ENCODE data around the gene BIK.

DNA sequence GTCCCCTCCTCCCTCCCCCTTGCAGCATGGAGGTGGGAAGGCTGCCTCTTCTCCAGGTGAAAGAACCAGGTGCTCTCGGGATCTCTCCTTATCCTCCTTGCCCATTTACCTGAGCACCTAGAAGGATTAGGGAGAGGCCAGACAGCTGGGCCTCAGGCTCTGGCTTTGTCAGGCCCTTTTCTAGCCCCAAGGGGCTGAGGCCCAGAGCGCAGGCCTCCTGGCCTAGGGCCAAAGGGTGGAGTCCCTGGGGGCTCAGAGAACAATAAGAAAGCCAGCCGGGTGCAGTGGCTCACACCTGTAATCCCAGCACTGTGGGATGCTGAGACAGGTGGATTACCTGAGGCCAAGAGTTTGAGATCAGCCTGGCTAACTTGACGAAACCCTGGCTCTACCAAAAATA lies 16.0 kb upstream of the BIK start:
- no peak for TF ChIP-seq POLR2A (IDR thresholded peaks at IDR 0.05)
- TF ChIP-seq, protein P1, sequence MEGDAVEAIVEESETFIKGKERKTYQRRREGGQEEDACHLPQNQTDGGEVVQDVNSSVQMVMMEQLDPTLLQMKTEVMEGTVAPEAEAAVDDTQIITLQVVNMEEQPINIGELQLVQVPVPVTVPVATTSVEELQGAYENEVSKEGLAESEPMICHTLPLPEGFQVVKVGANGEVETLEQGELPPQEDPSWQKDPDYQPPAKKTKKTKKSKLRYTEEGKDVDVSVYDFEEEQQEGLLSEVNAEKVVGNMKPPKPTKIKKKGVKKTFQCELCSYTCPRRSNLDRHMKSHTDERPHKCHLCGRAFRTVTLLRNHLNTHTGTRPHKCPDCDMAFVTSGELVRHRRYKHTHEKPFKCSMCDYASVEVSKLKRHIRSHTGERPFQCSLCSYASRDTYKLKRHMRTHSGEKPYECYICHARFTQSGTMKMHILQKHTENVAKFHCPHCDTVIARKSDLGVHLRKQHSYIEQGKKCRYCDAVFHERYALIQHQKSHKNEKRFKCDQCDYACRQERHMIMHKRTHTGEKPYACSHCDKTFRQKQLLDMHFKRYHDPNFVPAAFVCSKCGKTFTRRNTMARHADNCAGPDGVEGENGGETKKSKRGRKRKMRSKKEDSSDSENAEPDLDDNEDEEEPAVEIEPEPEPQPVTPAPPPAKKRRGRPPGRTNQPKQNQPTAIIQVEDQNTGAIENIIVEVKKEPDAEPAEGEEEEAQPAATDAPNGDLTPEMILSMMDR (IDR thresholded peaks at IDR 0.05), result no peak

All from stomach (tissue), 4 donors.